ENCODE measurements around the gene TSPAN3. TPM values are rescaled to one million over a fixed set of nuclear protein-coding genes. Genes with fewer than 3 reads are reported as not detected.

Gene TSPAN3
- total and polyA plus RNA-seq, 11 donors, result 58.1 to 247 (median 133) TPM

Other genes with a start within 250 kb of the TSPAN3 start
- 10 to 100 TPM; 27.7 to 53.9 (median 41.5) TPM for gene SCAPER, start 165.8 kb downstream of the TSPAN3 start, total RNA-seq
- gene SCAPER, start 165.8 kb downstream of the TSPAN3 start, polyA plus RNA-seq, result 10 to 100 TPM in 1 of 2 donors, 1 to 10 TPM in 1; 6.7 to 12.0 TPM
- gene RCN2, start 139.4 kb downstream of the TSPAN3 start, total RNA-seq, result 10 to 100 TPM; 22.2 to 32.9 (median 28.7) TPM
- 10 to 100 TPM; 17.3 to 38.6 TPM for gene RCN2, start 139.4 kb downstream of the TSPAN3 start, polyA plus RNA-seq
- gene PSTPIP1, start 76.0 kb downstream of the TSPAN3 start, total RNA-seq, result 10 to 100 TPM in 2 of 9 donors, 1 to 10 TPM in 7; 1.3 to 17.2 (median 2.9) TPM
- 1 to 10 TPM; 2.9 to 3.2 TPM for gene PSTPIP1, start 76.0 kb downstream of the TSPAN3 start, polyA plus RNA-seq